ENCODE data around the gene CDH23.
A peak's percentile ranks its signal among the peaks of the same experiment; 100 is the strongest.

CDH23 gene

DNA sequence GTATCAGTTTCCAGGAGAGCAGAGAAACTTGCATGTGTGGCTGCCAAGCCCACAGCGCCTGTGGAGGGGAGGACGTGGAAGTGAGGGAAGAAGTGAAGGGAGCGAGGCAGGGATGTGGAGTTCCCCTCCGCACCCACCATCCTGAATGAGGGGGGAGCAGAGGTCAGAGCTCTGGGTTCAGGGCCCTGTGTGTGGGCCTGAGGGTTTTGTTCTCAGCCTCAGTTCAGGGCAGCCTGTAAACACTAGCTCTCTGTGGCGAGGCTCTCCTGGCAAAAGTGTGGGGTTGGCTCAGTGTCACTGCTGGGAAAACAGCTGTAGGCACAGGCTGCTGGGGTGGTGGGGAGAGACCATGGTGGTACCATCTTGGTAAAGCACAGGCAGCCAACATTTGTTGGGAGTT lies 214.4 kb downstream of the CDH23 start:
- Histone ChIP-seq H3K27me3 (ENCODE audit: control insufficient read depth, insufficient read depth, low read length) (no peaks in the 10 kb centered on the region), H3K36me3 (ENCODE audit: control insufficient read depth, insufficient read depth, low read length) (no peaks in the 10 kb centered on the region), H3K9me3 (ENCODE audit: control insufficient read depth, insufficient read depth, low read length) (no peaks in the 10 kb centered on the region), H3K27ac (ENCODE audit: low read depth, low read length) (peak overlapping the region; percentile 34), H3K4me3 (ENCODE audit: low read depth, low read length) (no peak overlapping the region), H3K4me1 (ENCODE audit: control insufficient read depth, insufficient read depth, low read length) (peaks cover 26% of the 10 kb centered on the region), H3K9ac (ENCODE audit: low read depth, low read length) (no peak overlapping the region)

DNA sequence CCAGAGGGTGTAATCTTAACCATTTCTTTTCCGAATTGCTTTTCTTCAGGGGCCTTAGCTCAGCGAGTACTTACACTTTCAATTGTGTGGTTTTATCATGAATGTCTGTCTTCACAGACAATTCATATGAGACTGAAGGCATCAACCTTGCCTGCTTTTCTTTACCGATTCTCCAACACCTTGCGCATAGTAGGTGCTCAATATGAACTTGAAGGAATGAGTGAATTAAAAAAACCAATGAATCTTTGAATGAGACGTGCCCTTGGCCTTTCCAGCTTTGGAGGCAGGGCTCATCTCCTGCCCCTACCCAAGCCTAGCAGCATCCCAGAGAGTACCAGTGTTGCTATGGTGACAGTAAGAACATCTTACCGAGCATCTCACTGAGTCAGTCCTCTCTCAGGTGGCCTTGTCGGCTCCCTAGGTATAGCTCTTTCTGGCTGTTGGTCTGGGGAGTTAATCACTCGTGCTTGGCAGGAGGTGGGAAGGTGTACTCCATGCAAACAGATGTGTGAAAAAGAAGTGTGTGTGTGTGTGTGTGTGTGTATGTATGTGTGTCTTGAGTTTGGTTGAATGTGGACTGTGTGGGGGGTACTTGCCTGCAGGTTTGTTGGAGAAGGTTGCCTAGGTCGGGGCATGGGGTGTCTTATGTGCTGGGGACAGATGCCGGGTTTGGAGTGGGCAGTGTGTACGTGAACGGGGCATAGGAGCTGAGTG lies 215.1 kb downstream of the CDH23 start:
- Histone ChIP-seq H3K27me3 (ENCODE audit: control insufficient read depth, insufficient read depth, low read length) (no peaks in the 10 kb centered on the region), H3K4me3 (ENCODE audit: low read depth, low read length) (no peak overlapping the region), H3K9me3 (ENCODE audit: control insufficient read depth, insufficient read depth, low read length) (no peaks in the 10 kb centered on the region), H3K9ac (ENCODE audit: low read depth, low read length) (no peak overlapping the region), H3K36me3 (ENCODE audit: control insufficient read depth, insufficient read depth, low read length) (no peaks in the 10 kb centered on the region), H3K4me1 (ENCODE audit: control insufficient read depth, insufficient read depth, low read length) (peaks cover 25% of the 10 kb centered on the region), H3K27ac (ENCODE audit: low read depth, low read length) (no peak overlapping the region)

DNA sequence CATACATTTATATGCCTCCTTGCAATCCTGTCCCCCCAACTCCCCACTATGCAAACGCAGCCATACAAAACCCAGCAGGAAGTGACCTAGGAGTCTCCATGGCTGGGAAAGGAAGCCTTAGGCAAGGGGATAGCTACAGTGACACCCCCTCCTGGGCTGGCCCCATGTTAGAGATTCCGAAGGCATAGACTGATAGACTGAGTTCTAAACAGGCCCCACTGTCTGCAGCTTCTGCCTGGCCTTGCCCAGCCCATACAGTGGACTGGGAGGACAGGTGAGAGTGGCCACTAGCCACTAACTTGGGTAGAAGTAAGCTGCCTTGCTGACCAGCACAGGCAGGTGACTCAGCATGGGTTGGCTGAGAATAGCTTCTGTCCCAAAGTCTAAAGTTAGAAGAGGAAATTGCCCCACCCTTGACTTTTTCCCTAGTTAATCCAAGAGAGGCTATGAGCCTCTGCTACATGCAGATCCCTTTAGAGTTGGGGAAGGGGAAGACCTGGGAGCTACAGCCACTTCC lies 216.6 kb downstream of the CDH23 start:
- H3K36me3 ChIP-seq (ENCODE audit: control insufficient read depth, insufficient read depth, low read length), result no peaks in the 10 kb centered on the region
- H3K9me3 ChIP-seq (ENCODE audit: control insufficient read depth, insufficient read depth, low read length), result no peaks in the 10 kb centered on the region
- H3K27me3 ChIP-seq (ENCODE audit: control insufficient read depth, insufficient read depth, low read length), result no peaks in the 10 kb centered on the region
- peaks cover 22% of the 10 kb centered on the region for H3K4me1 ChIP-seq (ENCODE audit: control insufficient read depth, insufficient read depth, low read length)
- H3K27ac ChIP-seq (ENCODE audit: low read depth, low read length), result no peak overlapping the region
- H3K4me3 ChIP-seq (ENCODE audit: low read depth, low read length), result no peak overlapping the region
- H3K9ac ChIP-seq (ENCODE audit: low read depth, low read length), result no peak overlapping the region

DNA sequence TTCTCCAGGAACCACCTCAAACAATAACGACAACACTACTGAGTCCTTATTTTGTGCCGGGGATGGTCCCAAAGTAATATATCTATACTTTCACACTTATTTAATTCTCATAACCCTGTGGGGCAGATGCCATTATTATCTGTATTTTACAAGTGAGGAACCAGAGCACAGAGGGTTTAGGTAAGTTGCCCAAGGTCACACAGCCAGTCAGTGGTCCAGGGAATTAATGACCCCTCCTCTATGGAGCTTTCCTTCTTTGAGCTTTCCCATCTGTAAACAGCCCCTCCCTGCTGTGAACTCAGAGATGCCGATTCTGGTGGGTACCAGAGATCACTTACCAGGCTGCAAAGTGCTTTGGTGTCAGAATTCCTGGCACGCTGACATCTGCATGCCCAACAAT lies 217.2 kb downstream of the CDH23 start:
- H3K27me3 ChIP-seq (ENCODE audit: control insufficient read depth, insufficient read depth, low read length), result no peaks in the 10 kb centered on the region
- no peak overlapping the region for H3K4me3 ChIP-seq (ENCODE audit: low read depth, low read length)
- no peak overlapping the region for H3K9ac ChIP-seq (ENCODE audit: low read depth, low read length)
- peaks cover 16% of the 10 kb centered on the region for H3K4me1 ChIP-seq (ENCODE audit: control insufficient read depth, insufficient read depth, low read length)
- H3K36me3 ChIP-seq (ENCODE audit: control insufficient read depth, insufficient read depth, low read length), result no peaks in the 10 kb centered on the region
- H3K9me3 ChIP-seq (ENCODE audit: control insufficient read depth, insufficient read depth, low read length), result no peaks in the 10 kb centered on the region
- H3K27ac ChIP-seq (ENCODE audit: low read depth, low read length), result no peak overlapping the region

DNA sequence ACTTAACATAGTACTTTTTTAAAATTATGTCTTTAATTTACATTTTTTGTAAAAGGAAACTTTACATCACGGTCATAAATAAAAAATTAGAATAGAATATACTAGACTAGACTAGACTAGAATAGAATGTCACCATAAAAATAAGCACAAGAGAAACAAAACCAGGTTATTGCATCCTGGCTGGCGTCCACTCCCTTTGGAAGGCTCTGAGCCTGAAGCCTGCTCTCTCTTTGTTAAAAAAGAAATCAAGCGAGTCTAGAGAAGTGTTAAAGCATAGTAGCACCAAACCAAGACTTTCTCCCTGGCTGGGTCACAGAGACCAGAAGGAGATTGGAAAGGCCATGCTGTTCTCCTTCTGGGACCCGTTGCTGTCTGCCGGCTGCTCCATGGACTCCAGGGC lies 218.2 kb downstream of the CDH23 start:
- Histone ChIP-seq H3K9me3 (ENCODE audit: control insufficient read depth, insufficient read depth, low read length) (no peaks in the 10 kb centered on the region), H3K27ac (ENCODE audit: low read depth, low read length) (no peak overlapping the region), H3K27me3 (ENCODE audit: control insufficient read depth, insufficient read depth, low read length) (no peaks in the 10 kb centered on the region), H3K4me1 (ENCODE audit: control insufficient read depth, insufficient read depth, low read length) (peaks cover 15% of the 10 kb centered on the region), H3K36me3 (ENCODE audit: control insufficient read depth, insufficient read depth, low read length) (no peaks in the 10 kb centered on the region), H3K9ac (ENCODE audit: low read depth, low read length) (no peak overlapping the region), H3K4me3 (ENCODE audit: low read depth, low read length) (no peak overlapping the region)

DNA sequence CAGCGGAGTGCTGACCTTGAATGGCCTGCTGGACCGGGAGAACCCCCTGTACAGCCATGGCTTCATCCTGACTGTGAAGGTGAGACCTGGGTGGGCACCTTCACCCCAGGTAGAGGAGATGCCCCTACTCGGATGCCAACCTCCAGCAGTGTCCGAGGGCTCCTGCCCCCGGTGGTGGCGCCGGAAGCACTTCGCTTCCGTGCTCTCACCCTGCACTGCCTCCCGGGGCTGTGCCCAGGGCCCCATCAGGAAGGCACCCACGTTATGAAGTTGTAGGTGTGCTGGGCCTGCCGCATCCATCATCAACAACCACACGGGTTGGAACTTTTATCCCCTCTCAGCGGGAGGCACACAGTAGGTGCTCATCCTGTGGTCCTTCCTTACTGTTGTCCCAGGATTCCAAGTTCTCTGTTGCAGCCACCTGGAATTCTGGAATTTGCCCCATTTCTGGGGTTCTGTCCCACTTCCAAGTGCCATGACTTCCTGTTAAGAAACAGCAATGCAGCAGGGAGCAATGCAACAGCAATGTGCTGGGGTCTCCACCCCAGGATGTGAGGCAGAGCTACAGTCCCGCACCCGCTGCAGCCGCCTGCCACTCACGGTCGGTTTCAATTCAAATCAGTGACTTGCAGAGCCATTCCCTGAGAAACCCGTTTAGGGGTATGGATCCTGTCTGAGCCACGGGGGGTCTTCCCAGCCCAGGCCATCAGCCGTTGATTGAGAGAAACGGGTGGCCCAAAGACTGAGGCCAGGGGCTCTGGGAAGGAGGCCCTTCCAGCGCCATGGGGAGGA lies 219.0 kb downstream of the CDH23 start:
- no peaks in the 10 kb centered on the region for H3K27me3 ChIP-seq (ENCODE audit: control insufficient read depth, insufficient read depth, low read length)

DNA sequence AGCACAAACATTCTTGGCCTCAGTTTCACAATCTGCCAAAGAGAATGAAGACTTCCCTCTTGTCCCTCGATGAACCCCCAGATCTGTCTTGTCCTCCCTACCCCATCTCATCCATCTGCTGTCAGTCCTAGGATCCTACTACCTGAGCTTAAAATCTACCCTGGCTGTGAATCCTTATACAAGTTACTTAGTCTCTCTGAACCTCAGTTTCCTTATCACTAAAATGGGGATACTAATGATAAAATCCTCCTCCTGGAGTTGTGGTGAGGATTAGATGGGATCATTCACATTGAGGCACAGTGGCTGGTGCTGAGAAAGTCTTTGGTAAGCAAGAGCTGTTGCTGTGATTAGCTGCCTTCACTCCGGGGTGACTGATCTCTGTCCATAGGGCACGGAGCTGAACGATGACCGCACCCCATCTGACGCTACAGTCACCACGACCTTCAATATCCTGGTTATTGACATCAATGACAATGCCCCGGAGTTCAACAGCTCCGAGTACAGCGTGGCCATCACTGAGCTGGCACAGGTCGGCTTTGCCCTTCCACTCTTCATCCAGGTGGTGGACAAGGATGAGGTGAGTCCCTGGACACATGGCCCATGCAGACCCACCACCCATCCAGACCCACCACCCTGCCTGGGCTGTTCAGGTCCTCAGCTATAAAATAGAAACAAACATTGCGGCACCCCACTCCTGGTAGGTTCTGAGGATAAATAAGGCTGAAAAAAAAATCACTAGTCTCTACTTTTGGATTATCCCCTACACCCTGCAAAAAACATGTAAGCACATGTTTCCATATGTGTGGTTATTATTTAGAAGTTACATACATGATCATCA lies 220.3 kb downstream of the CDH23 start:
- H3K9ac ChIP-seq (ENCODE audit: low read depth, low read length), result no peak overlapping the region
- no peak overlapping the region for H3K4me3 ChIP-seq (ENCODE audit: low read depth, low read length)
- H3K27me3 ChIP-seq (ENCODE audit: control insufficient read depth, insufficient read depth, low read length), result no peaks in the 10 kb centered on the region
- H3K27ac ChIP-seq (ENCODE audit: low read depth, low read length), result no peak overlapping the region
- peaks cover 18% of the 10 kb centered on the region for H3K4me1 ChIP-seq (ENCODE audit: control insufficient read depth, insufficient read depth, low read length)
- H3K36me3 ChIP-seq (ENCODE audit: control insufficient read depth, insufficient read depth, low read length), result no peaks in the 10 kb centered on the region
- H3K9me3 ChIP-seq (ENCODE audit: control insufficient read depth, insufficient read depth, low read length), result no peaks in the 10 kb centered on the region

More for the DNA sequence above, 219.0 kb downstream of the CDH23 start:
- Histone ChIP-seq H3K9me3 (ENCODE audit: control insufficient read depth, insufficient read depth, low read length) (no peaks in the 10 kb centered on the region), H3K9ac (ENCODE audit: low read depth, low read length) (no peak overlapping the region), H3K4me3 (ENCODE audit: low read depth, low read length) (no peak overlapping the region), H3K27ac (ENCODE audit: low read depth, low read length) (no peak overlapping the region), H3K4me1 (ENCODE audit: control insufficient read depth, insufficient read depth, low read length) (peaks cover 9% of the 10 kb centered on the region), H3K36me3 (ENCODE audit: control insufficient read depth, insufficient read depth, low read length) (no peaks in the 10 kb centered on the region)

DNA sequence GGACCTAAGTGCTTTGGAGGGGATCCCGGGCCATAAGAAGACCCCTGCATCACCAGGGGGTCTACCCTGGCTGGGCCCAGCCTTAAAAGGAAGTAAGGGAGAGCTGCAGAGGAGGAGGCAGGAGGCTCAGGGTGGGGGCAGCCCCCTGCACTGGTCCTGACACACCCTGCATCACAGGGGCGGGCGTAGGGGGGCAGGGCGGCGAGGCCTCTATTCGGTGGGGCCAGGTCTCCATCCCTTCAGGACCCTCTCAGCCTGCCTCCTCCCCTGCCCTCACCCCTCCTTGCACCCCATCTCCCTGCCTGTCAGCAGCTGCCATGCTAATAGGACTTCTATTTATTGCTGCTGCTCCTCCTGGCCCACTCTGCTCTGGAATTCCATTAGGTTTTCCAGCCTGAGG lies 221.5 kb downstream of the CDH23 start:
- H3K9me3 ChIP-seq (ENCODE audit: control insufficient read depth, insufficient read depth, low read length), result no peaks in the 10 kb centered on the region
- peaks cover 28% of the 10 kb centered on the region for H3K4me1 ChIP-seq (ENCODE audit: control insufficient read depth, insufficient read depth, low read length)
- no peak overlapping the region for H3K9ac ChIP-seq (ENCODE audit: low read depth, low read length)
- H3K27me3 ChIP-seq (ENCODE audit: control insufficient read depth, insufficient read depth, low read length), result no peaks in the 10 kb centered on the region
- H3K27ac ChIP-seq (ENCODE audit: low read depth, low read length), result no peak overlapping the region
- H3K4me3 ChIP-seq (ENCODE audit: low read depth, low read length), result no peak overlapping the region
- no peaks in the 10 kb centered on the region for H3K36me3 ChIP-seq (ENCODE audit: control insufficient read depth, insufficient read depth, low read length)

DNA sequence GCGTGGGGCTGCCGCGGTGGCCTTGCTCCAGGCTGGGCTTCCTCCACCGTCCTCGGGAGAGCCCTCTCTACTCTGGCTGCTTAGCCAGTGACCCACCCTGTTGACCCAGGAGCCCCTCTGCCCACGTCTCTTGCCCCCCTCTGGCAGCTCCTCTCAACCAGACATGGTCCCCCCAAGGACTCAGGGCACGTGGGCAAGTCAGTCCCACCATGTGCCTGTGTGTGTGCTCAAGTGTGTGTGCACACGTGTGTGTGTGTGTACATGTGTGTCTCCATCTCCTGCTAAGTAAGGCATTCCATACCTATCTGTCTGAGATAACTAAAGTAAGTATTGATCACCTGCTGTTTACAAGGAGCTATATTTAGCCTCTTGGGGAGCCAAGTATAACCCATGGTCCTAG lies 221.9 kb downstream of the CDH23 start:
- Histone ChIP-seq H3K4me3 (ENCODE audit: low read depth, low read length) (no peak overlapping the region), H3K9ac (ENCODE audit: low read depth, low read length) (no peak overlapping the region), H3K27me3 (ENCODE audit: control insufficient read depth, insufficient read depth, low read length) (no peaks in the 10 kb centered on the region), H3K27ac (ENCODE audit: low read depth, low read length) (no peak overlapping the region), H3K9me3 (ENCODE audit: control insufficient read depth, insufficient read depth, low read length) (no peaks in the 10 kb centered on the region), H3K36me3 (ENCODE audit: control insufficient read depth, insufficient read depth, low read length) (no peaks in the 10 kb centered on the region), H3K4me1 (ENCODE audit: control insufficient read depth, insufficient read depth, low read length) (peaks cover 29% of the 10 kb centered on the region)

DNA sequence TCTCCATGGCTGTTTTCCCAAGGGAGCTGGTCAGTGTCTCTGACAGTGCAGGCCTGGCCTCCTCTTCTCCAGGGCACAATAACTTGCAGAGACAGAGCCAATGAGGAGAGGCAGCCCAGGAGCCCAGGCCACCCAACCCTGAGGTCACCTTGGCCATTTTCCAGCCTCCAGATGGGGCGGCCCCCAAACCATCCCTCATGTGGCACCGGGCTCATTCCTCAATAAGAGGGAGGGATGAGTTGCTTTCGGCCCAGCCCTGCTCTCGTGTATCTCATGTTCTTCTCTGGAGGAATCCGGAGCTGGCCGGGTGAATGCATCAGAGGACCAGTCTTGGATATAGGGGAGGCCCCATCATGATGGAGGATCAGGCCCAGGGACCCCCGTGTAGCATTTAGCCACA lies 223.9 kb downstream of the CDH23 start:
- peaks cover 37% of the 10 kb centered on the region for H3K4me1 ChIP-seq (ENCODE audit: control insufficient read depth, insufficient read depth, low read length)
- H3K9me3 ChIP-seq (ENCODE audit: control insufficient read depth, insufficient read depth, low read length), result no peaks in the 10 kb centered on the region

More for the DNA sequence above, 223.9 kb downstream of the CDH23 start:
- Histone ChIP-seq H3K9ac (ENCODE audit: low read depth, low read length) (no peak overlapping the region), H3K4me3 (ENCODE audit: low read depth, low read length) (no peak overlapping the region), H3K27ac (ENCODE audit: low read depth, low read length) (peak overlapping the region; percentile 93), H3K36me3 (ENCODE audit: control insufficient read depth, insufficient read depth, low read length) (no peaks in the 10 kb centered on the region), H3K27me3 (ENCODE audit: control insufficient read depth, insufficient read depth, low read length) (no peaks in the 10 kb centered on the region)
